Glomerular visceral epithelial cell (primary cell): ENCODE data around the gene IL32.

Experiments
- DNase-seq: peaks from one replicate; pipeline ENCODE4 v3.0.0-alpha.2; 2016; ENCODE audit errors: extremely low spot score

Gene IL32

GRCh38 chr16:3027983-3028715, 37.3 kb upstream of the IL32 start:
- DNase-seq, result peak; percentile 87

- DNase-seq, result no peak
Observed at GRCh38 chr16:3028716-3029319, 36.6 kb upstream of the IL32 start.

GRCh38 chr16:3029491-3030221, 35.8 kb upstream of the IL32 start:
- no peak for DNase-seq

GRCh38 chr16:3030222-3031212, 34.9 kb upstream of the IL32 start:
- no peak for DNase-seq

- no peak for DNase-seq
Observed at GRCh38 chr16:3032624-3033023, 32.8 kb upstream of the IL32 start.

GRCh38 chr16:3035289-3035971, 30.0 kb upstream of the IL32 start:
- no peak for DNase-seq

- DNase-seq, result no peak
Observed at GRCh38 chr16:3035972-3036725, 29.3 kb upstream of the IL32 start.

GRCh38 chr16:3036726-3037315, 28.6 kb upstream of the IL32 start, which contains the start of gene BICDL2:
BICDL2 (minus strand) TSS chr16:3036944; CDS start chr16:3035496, 1,448 bp downstream.
- no peak for DNase-seq

GRCh38 chr16:3038256-3038655, 27.2 kb upstream of the IL32 start:
- no peak for DNase-seq

GRCh38 chr16:3038896-3039295, 26.5 kb upstream of the IL32 start:
- no peak for DNase-seq

- no peak for DNase-seq
Observed at GRCh38 chr16:3042376-3042775, 23.1 kb upstream of the IL32 start.

- DNase-seq, result no peak
Observed at GRCh38 chr16:3044708-3045107, 20.7 kb upstream of the IL32 start.

- no peak for DNase-seq
Observed at GRCh38 chr16:3045758-3046640, 19.4 kb upstream of the IL32 start, which contains the start of gene MMP25. MMP25 (plus strand) TSS chr16:3046561; CDS start chr16:3046918, 357 bp downstream.

GRCh38 chr16:3046641-3047386, 18.6 kb upstream of the IL32 start:
- no peak for DNase-seq

GRCh38 chr16:3047387-3047720, 18.1 kb upstream of the IL32 start:
- no peak for DNase-seq

GRCh38 chr16:3049921-3050481, 15.4 kb upstream of the IL32 start:
- no peak for DNase-seq

- no peak for DNase-seq
Observed at GRCh38 chr16:3050487-3050886, 15.0 kb upstream of the IL32 start.

GRCh38 chr16:3051009-3051408, 14.4 kb upstream of the IL32 start:
- no peak for DNase-seq
